Measurements from ENCODE around the gene NLE1. TPM values are rescaled to one million over a fixed set of nuclear protein-coding genes. Genes with fewer than 3 reads are reported as not detected.

Gene NLE1
- 10 to 100 TPM; 15.2 to 21.0 (median 18.5) TPM for total RNA-seq (2021; fragmentation: NEBNext Ultra II Directional; extraction: Animal tissue kit (Norgen Biotek cat#: 25700))
- long read RNA-seq, full-length matches to known transcripts, result 21 of 26 reads
- long read RNA-seq, partial matches to known transcripts, result 0 of 26 reads
- long read RNA-seq, other reads (novel, unspliced or antisense), result 5 of 26 reads

DNA sequence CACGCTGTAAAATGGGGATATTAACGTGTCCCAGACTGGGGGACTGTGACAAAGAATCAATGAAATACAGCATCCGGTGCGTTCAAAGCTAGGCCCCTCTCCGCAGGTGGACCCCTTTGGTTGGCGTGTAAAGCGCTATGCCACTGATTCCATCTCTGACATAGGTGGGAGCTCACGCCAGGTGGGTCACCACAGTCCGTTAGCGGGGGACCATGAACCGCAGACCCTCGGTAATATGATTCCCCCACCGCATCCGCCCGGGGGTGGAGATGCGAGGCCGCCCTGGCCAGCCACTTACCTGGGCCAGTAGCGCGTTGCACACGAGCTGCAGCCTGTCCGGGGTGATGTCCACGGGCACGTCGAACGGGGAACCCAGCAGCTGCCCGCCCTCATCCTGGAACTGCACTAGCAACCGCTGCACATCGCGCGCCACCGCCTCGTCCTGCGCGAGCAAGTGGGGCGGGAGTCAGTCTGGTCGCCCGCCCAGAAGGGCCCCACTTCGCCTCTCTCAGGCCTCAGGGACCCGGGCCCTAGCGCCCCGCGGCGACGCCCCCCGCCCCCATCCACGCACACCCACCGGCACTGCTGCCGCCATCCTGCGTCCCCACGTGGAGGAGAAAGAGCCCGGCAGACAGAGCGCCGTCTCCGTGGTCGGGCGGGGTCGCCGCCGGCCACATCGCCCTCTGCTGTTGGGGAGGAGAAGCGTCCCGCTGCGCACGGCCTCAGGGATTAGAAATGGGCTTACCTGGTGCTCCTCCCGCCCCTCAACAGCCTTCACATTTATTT is at the start of gene NLE1:
TSS of gene NLE1 (minus strand) at position 623 of the 786 bp plus-strand sequence. CDS start at position 595, 28 bp downstream.
- peaks cover 6% of the 10 kb centered on the region; the same call in 1 of the 2 replicates for H3K4me1 Mint-ChIP-seq (ENCODE audit: low read depth)
- no peak within 1 kb of the TSS; the same call in 1 of the 2 replicates for H3K27ac Mint-ChIP-seq
- no peaks in the 10 kb centered on the region; the same call in 1 of the 2 replicates for H3K27me3 Mint-ChIP-seq (ENCODE audit: insufficient read depth)
- no peaks in the 10 kb centered on the region for H3K9me3 Mint-ChIP-seq
- TF ChIP-seq, protein P1, sequence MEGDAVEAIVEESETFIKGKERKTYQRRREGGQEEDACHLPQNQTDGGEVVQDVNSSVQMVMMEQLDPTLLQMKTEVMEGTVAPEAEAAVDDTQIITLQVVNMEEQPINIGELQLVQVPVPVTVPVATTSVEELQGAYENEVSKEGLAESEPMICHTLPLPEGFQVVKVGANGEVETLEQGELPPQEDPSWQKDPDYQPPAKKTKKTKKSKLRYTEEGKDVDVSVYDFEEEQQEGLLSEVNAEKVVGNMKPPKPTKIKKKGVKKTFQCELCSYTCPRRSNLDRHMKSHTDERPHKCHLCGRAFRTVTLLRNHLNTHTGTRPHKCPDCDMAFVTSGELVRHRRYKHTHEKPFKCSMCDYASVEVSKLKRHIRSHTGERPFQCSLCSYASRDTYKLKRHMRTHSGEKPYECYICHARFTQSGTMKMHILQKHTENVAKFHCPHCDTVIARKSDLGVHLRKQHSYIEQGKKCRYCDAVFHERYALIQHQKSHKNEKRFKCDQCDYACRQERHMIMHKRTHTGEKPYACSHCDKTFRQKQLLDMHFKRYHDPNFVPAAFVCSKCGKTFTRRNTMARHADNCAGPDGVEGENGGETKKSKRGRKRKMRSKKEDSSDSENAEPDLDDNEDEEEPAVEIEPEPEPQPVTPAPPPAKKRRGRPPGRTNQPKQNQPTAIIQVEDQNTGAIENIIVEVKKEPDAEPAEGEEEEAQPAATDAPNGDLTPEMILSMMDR (IDR thresholded peaks at IDR 0.05), result peak; percentile 94
- peak; percentile 66 for DNase-seq
- H3K4me3 Mint-ChIP-seq, result peak within 1 kb of the TSS; percentile 87
- H3K36me3 Mint-ChIP-seq (ENCODE audit: low read depth), result peaks cover 7% of the 10 kb centered on the region; the same call in 1 of the 2 replicates

DNA sequence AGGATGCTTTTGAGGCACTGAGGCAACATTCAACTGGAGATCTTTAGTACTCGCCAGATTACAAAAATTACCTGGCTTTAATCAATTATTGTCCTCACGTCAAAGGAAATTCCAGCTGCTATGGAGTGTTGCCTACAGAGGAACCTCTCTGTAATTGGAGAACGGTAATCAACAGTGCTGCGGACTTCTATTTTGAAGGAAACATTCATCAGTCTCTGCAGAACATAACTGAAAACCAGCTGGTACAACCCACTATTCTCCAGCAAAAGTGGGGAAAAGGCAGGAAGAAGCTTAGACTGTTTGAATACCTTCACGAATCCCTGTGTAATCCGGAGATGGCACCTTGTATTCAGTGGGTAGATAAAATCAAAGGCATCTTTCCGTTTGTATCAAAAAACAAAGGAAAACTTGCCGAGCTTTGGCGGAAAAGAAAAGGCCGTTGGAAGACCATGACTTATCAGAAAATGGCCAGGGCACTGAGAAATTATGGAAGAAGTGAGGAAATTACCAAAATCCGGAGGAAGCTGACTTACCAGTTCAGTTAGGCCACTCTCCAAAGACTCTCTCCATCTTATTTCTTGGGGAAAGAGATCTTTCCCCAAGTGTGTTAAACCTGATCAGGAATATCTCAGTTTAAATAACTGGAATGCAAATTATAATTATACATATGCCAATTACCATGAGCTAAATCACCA is 49.0 kb upstream of the NLE1 start:
- no peaks in the 10 kb centered on the region for H3K4me1 Mint-ChIP-seq (ENCODE audit: low read depth)

DNA sequence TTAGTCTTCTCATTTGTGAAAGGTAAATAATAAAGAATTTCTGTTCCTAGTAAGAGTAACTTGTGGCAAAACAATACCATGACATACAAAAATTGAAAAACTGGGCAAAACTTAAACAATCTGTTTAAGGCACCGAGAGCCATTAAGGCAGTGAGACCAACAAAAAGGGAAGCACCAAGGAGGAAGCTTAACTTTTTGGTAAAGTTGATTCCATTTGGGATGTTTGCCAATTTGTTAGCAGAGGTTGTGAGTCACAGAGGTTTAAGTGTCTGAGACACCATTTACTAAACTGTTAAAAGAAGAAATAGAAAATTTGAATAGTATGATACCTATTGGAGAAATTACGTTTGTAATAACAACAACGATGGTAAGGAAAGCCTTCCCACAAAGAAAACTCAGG is 47.2 kb upstream of the NLE1 start:
- no peak overlapping the region for H3K4me3 Mint-ChIP-seq
- peaks cover 4% of the 10 kb centered on the region for H3K27me3 Mint-ChIP-seq (ENCODE audit: insufficient read depth)
- no peak for DNase-seq
- H3K27ac Mint-ChIP-seq, result no peak overlapping the region
- H3K4me1 Mint-ChIP-seq (ENCODE audit: low read depth), result no peaks in the 10 kb centered on the region
- no peaks in the 10 kb centered on the region for H3K9me3 Mint-ChIP-seq
- TF ChIP-seq, protein P1 (IDR thresholded peaks at IDR 0.05), result no peak
- H3K36me3 Mint-ChIP-seq (ENCODE audit: low read depth), result no peaks in the 10 kb centered on the region

More for the DNA sequence above, 49.0 kb upstream of the NLE1 start:
- TF ChIP-seq, protein P1 (IDR thresholded peaks at IDR 0.05), result no peak
- no peak for DNase-seq
- H3K27me3 Mint-ChIP-seq (ENCODE audit: insufficient read depth), result peaks cover 4% of the 10 kb centered on the region
- H3K4me3 Mint-ChIP-seq, result no peak overlapping the region
- H3K9me3 Mint-ChIP-seq, result peaks cover 2% of the 10 kb centered on the region; the same call in 1 of the 2 replicates
- no peak overlapping the region for H3K27ac Mint-ChIP-seq
- H3K36me3 Mint-ChIP-seq (ENCODE audit: low read depth), result no peaks in the 10 kb centered on the region

DNA sequence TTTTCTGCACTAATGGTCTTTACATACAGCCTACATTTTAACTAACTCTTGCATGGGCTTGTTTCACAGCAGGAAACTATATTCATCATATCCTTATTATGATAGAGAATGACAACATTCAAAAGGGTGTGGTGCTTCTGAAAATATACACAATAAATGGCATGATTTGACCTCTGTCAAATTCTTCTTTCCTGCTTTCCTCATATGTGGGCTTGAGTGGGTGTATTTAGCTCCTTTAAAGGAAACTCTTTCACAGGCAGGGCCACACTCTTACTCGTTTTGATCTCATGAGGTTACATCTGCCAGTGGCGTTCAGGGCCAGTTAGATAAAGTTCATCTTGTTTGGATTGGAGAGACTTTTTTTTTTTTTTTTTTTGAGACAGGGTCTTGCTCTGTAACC is 46.0 kb upstream of the NLE1 start:
- DNase-seq, result no peak
- no peak overlapping the region for H3K27ac Mint-ChIP-seq
- no peaks in the 10 kb centered on the region for H3K9me3 Mint-ChIP-seq
- H3K27me3 Mint-ChIP-seq (ENCODE audit: insufficient read depth), result peaks cover 6% of the 10 kb centered on the region
- TF ChIP-seq, protein P1 (IDR thresholded peaks at IDR 0.05), result no peak
- H3K36me3 Mint-ChIP-seq (ENCODE audit: low read depth), result no peaks in the 10 kb centered on the region
- H3K4me1 Mint-ChIP-seq (ENCODE audit: low read depth), result no peaks in the 10 kb centered on the region
- no peak overlapping the region for H3K4me3 Mint-ChIP-seq

GRCh38 chr17:35187481-35187880 is 45.4 kb upstream of the NLE1 start:
- DNase-seq, result no peak
- no peaks in the 10 kb centered on the region for H3K9me3 Mint-ChIP-seq
- peaks cover 11% of the 10 kb centered on the region for H3K27me3 Mint-ChIP-seq (ENCODE audit: insufficient read depth)
- TF ChIP-seq, protein P1 (IDR thresholded peaks at IDR 0.05), result no peak
- H3K4me3 Mint-ChIP-seq, result no peak overlapping the region
- H3K4me1 Mint-ChIP-seq (ENCODE audit: low read depth), result no peaks in the 10 kb centered on the region
- no peak overlapping the region for H3K27ac Mint-ChIP-seq
- no peaks in the 10 kb centered on the region for H3K36me3 Mint-ChIP-seq (ENCODE audit: low read depth)

All from HFFc6 (cell line).